ENCODE results near the gene DAGLA.

DAGLA gene

GRCh38 chr11:61782841-61783240, 102.7 kb downstream of the DAGLA start:
- no peak for DNase-seq

DNA sequence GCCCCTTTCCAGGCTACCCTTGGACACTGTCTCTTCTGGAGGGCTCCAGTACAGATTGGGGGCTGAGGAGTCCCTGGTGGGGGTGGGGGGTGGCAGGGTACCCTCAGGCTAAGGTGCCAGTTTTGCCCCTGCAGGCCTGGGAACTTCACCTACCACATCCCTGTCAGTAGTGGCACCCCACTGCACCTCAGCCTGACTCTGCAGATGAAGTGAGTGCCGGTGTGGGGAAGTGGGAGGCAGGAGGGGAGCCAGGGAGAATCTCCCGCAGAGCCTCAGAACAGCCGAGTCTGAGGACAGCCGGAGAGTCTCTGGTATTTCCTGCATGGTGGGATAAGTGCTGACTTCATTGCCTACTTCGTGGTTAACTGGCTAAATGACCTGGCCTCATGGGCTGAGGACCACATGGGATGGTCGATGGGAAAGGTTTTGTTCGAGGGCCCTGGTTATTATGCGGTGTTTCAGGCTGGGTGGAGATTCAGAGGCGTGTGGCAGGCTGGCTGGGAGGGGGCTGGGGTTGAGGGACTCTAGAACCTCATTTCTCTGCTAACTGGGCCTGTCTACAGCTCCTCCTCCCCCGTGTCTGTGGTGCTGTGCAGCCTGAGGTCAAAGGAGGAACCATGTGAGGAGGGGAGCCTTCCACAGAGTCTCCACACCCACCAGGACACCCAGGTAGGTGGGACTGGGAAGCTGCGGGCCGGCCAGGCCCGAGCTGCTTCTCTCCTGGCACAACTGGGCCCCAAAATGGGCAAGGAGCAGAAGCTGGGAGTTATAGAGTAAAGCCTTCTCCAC, 103.7 kb downstream of the DAGLA start:
- DNase-seq, result no peak

GRCh38 chr11:61784506-61784805, 104.3 kb downstream of the DAGLA start:
- DNase-seq, result no peak

- no peak for DNase-seq
Measured at GRCh38 chr11:61785837-61786402, 105.7 kb downstream of the DAGLA start.

DNA sequence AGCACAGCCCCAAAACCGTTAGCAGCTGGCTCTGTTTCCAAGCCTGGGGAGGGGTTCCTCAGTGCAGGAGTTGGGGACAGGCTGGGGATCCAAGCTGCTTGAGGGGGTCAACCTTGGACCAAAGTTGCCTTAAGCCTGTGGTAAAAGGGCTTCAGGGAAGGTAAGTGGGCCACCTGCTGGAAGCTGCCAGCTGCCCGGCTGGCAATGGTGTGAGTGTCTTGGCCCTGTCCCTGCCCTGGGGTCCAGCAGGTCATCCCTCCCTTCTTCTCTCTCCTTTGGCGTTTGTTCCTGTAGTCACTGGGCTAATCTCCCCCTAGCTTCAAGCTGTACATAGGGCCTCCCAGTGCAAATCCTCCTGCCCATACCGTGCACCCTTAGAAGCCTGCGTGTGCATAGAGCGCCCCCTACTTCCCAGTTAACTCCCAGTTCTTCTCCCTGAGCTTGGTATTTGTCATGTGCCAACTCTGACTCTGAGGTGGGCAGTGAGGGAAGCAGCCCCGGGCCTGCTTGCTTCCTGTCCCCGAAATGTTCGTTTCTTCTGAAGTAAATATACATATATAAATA, 107.8 kb downstream of the DAGLA start:
- DNase-seq, result peak in 1 of 2 donors; percentile 16

GRCh38 chr11:61791737-61792309, 111.6 kb downstream of the DAGLA start:
- DNase-seq, result peak; percentile 55 to 60

- peak; percentile 88 to 90 for DNase-seq
Measured at GRCh38 chr11:61792310-61793082, 112.3 kb downstream of the DAGLA start, which contains the start of the genes FEN1 and TMEM258. TSS of gene FEN1 (plus strand) at chr11:61792911. CDS start at chr11:61795362, 2,451 bp downstream. TSS of gene TMEM258 (minus strand) at chr11:61792599. CDS start at chr11:61792558, 41 bp downstream.

DNA sequence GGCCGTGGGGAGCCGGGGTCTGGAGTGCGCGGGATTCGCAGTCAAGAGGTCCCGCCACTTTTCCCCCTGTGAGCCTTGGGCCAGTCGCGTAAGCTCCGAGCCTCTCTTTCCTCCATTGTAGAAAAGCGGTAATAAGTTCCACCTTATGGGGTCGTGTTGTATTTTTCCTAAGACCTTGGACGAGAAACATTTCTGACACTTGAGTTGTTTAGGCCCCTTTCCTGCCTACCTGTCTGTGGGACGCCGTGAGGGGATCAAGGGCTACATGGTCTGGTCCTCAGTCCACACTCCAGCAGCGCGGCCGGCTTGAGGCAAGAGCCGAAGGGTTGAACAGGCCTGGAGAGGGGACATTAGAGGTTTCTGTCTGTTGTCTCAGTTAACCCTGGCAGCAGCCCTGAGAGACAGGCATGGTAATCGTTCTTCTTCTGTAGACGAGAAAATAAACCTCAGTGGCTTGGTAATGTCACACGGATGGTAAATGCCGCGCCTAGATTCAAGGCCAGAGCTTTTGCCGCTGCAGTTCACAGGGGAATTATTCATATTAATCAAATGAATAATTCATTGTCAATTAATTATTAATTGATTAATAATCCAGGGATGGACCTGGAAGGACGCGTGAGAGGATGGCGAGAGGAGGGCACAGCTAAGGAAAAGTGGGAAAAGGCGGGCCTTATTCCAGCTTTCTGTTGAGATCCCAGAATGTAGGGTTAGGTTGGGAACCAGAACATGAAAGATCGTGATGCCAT, 113.1 kb downstream of the DAGLA start:
- no peak for DNase-seq

DNA sequence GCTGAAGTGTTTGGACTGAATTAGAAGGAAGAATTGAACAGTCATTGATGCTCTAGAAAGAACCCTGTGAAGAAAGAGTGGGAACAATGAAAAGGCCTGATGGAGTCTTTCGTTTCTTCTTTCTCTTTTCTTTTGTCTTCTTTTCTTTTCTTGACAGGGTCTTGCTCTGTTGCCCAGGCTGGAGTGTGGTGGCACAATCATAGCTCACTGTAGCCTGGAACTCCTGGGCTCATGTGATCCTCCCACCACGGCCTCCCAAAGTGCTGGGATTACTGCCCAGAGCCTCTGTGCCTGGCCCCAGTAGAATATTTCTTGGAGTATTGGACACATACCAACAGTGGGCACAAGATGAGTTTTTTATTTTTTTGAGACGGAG, 113.6 kb downstream of the DAGLA start:
- no peak for DNase-seq

DNA sequence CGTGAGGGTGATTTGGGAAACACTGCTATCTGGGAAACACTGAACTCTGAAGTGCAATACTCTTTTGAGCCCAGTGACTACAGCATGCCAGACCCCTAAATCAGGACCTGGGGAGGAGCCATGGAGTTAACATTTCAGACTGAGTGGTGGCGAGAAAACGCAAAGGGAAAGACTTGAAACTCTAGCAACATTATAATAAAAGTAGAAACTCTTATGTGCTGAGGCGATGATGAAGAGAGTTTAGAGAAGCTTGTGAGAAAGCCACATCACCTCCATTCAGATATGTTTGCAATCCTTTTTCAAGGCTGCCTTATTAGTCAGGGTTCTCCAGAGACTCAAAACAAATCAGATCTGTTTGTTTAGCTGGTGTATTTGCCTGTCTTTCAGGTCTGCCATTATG, 114.4 kb downstream of the DAGLA start:
- no peak for DNase-seq

DNA sequence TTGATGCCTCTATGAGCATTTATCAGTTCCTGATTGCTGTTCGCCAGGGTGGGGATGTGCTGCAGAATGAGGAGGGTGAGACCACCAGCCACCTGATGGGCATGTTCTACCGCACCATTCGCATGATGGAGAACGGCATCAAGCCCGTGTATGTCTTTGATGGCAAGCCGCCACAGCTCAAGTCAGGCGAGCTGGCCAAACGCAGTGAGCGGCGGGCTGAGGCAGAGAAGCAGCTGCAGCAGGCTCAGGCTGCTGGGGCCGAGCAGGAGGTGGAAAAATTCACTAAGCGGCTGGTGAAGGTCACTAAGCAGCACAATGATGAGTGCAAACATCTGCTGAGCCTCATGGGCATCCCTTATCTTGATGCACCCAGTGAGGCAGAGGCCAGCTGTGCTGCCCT, 115.3 kb downstream of the DAGLA start:
- DNase-seq, result no peak

DNA sequence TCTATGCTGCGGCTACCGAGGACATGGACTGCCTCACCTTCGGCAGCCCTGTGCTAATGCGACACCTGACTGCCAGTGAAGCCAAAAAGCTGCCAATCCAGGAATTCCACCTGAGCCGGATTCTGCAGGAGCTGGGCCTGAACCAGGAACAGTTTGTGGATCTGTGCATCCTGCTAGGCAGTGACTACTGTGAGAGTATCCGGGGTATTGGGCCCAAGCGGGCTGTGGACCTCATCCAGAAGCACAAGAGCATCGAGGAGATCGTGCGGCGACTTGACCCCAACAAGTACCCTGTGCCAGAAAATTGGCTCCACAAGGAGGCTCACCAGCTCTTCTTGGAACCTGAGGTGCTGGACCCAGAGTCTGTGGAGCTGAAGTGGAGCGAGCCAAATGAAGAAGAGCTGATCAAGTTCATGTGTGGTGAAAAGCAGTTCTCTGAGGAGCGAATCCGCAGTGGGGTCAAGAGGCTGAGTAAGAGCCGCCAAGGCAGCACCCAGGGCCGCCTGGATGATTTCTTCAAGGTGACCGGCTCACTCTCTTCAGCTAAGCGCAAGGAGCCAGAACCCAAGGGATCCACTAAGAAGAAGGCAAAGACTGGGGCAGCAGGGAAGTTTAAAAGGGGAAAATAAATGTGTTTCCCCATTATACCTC, 115.8 kb downstream of the DAGLA start:
- no peak for DNase-seq

All from CD4-positive, alpha-beta T cell treated with Interleukin-1 beta for 1 hour (primary cell).